ENCODE data around the gene RNF7.
"Not testable (repeated sequence)": the region's sequence is repeated elsewhere in the genome, so short reads cannot be mapped to it uniquely, and the experiment has no call there.

RNF7 gene

GRCh38 chr3:141783632-141784031, 45.5 kb downstream of the RNF7 start:
- no peak for DNase-seq

DNA sequence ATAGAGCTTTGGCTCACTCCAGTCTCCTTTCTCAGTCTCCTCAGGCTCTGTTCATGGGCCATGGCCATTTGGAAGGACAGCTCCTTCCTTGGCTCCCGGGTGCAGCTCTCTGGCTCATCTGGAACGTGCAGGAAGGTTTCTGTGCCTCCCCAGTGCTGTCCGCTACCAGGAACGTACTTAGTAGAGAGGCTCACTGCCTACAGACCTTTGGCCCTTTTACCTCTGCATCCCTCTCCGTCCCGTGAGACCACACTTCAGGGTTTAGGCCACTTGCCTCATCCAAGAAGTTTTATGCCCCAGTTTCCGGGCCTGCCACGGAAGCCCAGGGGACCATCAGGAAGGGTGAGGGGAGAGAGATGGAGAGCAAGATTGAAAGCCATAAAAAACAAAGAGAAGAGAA, 46.0 kb downstream of the RNF7 start:
- DNase-seq, result no peak

GRCh38 chr3:141784531-141784930, 46.4 kb downstream of the RNF7 start:
- DNase-seq, result no peak

GRCh38 chr3:141788149-141788548, 50.1 kb downstream of the RNF7 start:
- DNase-seq, result no peak

DNA sequence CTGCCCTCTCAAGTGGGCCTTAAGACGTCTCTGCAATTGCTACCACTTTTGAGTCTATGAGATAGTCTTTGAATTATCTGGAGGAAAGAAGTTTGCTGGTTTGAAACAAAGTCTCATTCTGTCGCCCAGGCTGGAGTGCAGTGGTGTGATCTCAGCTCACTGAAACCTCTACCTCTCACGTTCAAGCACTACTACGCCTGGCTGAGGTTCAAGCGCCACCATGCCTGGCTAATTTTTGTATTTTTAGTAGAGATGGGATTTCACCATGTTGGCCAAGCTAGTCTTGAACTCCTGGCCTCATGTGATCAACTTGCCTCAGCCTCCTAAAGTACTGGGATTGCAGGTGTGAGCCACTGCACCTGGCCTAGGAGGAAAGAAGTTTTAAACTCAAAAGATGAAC, 50.7 kb downstream of the RNF7 start:
- DNase-seq, result not testable (repeated sequence)

GRCh38 chr3:141789281-141789680, 51.2 kb downstream of the RNF7 start:
- DNase-seq, result no peak

- no peak for DNase-seq
Measured at GRCh38 chr3:141790171-141790570, 52.1 kb downstream of the RNF7 start.

DNA sequence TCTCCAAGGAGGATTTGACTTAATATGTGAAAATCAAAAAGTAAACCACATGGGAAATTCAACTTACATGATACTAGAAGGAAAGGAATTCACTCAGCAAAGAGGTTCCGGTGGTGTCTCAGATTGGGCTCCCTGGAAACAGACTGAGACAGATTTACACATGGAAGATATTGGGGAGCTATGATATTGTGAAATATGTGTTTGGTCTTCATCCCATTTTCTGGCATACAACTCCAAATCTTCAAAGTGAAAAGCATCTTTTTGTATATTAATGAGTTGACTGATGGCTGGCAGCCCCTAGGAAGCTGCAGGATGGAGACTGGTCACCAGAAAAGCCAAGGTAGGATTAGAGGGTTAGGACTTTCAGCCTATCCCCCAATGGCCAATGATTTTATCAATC, 54.4 kb downstream of the RNF7 start:
- no peak for DNase-seq

DNA sequence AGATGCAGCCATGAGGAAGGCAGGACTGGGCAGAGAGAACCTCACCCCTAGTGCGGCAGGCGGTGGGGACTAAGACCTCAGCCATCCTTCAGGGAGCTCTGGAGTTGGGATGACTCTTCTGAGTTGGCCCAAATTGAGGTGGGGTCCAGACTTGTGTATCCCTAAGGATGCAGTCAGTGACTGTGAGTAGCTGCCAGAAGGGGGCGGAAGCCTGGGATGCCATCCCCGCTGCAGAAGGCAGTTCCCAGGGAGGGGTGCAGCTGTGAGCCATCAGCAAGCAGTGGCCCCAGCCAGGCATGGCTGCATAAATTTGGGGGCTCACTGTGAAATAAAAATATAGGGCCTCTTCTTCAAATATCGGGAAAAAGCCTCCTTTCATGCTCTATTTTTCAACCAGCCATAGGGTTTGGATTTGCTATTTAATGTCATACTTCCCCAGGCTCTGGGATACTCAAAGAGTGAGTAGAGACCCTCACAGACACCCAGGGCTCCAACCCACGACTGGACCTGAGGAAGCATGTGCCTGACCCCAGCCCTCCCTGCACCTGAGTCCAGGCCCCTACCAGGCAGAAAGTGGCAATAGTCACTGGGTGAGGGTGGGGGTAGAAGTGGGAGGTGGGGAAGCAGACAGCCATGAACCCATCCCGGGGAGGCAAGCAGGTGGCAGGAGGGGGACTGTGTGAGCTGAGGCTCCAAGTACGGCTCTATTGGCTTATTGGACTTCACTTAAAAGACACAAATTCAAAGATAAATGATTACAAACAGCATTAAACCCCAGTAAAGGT, 55.6 kb downstream of the RNF7 start:
- DNase-seq, result no peak

DNA sequence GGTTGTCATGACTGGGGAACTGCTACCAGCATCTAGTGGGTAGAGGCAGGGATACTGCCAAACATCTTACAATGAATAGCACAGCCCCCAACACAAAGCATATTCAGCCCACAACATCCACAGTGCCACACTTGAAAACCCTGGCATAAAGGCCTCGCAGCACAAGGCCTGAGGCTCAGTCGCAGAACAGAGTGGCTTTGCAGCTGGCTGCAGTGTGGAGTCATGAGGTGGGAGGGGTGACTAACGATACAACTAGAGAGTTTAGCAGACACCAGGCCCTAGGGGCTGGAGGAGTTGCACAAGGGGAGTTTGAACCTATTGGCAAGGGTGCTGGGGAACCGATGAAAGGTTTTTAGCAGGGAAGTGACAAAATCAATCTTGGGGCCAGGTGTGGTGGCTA, 57.2 kb downstream of the RNF7 start:
- no peak for DNase-seq

GRCh38 chr3:141795741-141796080, 57.6 kb downstream of the RNF7 start:
- DNase-seq, result no peak

GRCh38 chr3:141796081-141796888, 58.2 kb downstream of the RNF7 start:
- no peak for DNase-seq

Data from DMS 273 treated with DMSO at 0.1 percent for 48 hours (cell line).